Measurements from ENCODE around the gene GUCA2A.
A peak's percentile ranks its signal among the peaks of the same experiment; 100 is the strongest.

The GUCA2A gene

DNA sequence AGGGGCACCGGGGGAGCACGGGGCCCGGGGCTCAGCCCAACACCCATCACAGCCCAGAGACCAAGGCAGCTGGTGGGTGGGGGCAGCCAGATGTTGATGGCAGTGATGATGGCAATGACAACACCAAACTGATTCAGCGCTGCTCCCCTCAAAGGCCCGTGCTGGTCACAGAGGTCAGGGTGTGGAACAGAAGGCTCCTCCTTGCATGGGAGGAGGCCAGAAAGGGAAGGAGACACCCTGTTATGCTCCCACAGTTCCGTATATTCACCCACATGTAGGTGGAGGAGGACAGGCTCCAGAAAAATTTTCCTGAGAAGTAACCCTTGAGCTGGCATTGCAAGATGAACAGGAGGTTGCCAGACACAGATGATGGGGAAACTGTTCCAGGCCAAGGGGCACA is 10.9 kb downstream of the GUCA2A start:
- DNase-seq (ENCODE audit: low spot score), result no peak

DNA sequence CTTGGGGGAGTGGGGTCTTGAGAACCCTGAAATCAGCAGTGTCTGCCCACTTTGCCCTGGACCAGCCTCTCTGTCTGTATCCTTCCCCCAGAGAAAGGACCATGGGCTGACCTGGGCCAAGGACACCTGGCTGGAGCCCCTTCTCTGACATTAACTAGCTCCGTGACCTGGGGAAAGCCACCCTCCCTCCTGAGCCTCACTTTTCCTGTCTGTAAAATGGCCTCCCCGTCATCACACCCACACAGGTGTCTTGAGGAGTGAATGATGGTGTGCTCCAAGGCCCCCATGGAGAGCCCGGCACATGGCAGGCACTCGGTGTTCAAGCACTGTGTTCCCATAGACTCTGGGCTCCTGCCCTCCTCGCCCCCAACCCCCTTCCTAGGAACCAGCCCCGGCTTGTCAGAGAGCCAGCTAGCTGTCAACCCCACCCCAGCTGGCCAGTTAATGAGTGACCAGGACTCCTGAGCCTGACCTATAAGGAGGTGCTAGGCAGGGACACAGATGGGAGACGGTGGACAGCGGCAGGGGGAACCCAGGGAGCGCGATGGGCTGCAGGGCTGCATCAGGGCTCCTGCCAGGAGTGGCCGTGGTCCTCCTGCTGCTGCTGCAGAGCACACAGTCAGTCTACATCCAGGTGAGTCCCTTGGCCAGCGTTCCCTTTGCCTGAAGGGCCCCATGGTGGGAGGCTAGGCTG is 11.5 kb downstream of the GUCA2A start, which contains the start of gene GUCA2B:
GUCA2B (plus strand) TSS at position 504 of the 694 bp plus-strand sequence; CDS start at position 545, 41 bp downstream.
- no peak for DNase-seq (ENCODE audit: low spot score)

DNA sequence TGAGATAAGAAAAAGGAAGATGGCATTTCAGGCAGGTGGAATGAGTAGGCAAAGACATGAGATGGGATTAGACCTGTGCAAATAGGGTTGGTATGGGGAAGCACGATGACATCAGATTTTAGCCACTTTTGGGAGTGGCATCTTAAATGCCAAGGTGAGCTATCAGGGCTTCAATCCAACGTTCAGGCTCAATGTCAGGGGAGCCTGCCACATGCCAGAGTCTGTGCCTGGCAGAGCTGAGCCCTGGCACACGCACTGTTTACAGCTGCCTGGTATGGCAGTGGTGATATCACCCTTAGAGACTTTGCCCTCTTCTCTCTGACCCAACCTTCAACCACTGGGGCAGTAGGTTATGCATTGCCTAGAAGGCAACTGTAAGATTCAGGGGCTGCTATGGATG is 12.4 kb downstream of the GUCA2A start:
- no peak for DNase-seq (ENCODE audit: low spot score)

DNA sequence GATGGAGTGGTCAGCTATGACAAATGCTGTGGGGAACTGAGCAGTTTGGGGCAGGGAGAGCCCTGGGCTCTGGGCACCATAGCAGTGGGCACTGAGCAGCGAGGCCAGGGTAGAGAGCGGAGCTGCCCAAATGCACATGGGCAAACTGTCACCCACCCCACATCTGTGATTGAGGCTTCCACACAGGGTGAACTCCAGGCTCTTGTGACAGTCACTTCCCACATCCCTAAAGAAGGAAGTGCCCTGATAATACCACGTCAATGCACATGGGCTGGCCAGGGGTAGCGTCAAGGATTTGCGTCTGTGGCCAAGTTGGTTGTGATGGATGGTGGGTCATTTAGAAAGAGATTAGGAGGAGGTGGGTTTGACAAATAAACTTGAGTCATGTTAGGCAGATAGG is 13.9 kb downstream of the GUCA2A start:
- DNase-seq (ENCODE audit: low spot score), result no peak

DNA sequence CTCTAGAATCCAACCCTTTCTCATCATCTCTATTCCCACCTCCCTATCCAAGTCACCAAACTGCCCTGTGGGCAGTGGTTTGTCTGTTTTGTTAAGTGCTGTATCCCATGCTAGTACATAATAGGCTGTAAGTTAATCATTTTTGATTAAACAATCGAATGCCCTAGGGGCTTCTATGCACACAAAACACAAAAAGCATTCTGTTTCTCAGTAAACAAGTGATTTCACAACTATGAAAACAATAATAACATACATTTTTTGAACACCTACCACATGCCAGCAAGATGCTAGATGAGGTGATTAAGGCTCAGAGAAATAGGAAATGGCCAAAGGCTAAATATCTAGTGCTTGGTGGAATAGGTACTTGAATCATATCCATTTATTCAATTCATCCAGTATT is 16.4 kb downstream of the GUCA2A start:
- no peak for DNase-seq (ENCODE audit: low spot score)

DNA sequence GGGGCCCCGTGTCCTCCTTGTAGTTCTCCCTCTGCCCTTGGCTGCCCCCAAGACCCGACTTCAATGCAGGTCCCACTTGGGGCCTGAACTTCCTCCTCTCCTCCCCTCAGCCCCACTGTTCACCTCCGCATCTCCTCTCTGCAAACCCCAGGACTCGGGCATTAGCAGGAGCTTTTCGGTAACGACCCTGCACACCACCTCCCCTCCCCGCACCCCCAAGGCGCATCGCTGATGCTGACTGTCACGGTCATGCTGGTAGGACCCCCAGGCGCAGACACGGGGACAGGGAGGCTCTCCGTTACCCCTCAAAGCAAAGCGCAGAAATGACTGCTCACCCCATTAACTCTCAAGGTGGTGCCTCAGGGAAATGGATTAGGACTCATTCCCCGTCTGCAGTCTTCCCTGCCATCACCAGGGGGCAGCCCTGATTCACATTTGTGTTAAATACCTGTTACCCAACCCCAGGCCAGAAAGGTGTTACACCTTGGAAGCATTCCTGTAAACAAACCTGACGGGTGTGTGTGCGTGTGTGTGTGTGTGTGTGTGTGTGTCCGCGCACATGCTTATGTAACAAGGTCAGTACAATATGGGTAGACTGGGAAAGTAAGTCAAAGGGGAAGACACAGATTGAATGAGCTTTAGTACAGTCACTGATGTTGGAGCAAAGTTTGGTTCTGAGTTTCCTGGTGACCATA is 17.8 kb downstream of the GUCA2A start:
- peak; percentile 34 for DNase-seq (ENCODE audit: low spot score)

DNA sequence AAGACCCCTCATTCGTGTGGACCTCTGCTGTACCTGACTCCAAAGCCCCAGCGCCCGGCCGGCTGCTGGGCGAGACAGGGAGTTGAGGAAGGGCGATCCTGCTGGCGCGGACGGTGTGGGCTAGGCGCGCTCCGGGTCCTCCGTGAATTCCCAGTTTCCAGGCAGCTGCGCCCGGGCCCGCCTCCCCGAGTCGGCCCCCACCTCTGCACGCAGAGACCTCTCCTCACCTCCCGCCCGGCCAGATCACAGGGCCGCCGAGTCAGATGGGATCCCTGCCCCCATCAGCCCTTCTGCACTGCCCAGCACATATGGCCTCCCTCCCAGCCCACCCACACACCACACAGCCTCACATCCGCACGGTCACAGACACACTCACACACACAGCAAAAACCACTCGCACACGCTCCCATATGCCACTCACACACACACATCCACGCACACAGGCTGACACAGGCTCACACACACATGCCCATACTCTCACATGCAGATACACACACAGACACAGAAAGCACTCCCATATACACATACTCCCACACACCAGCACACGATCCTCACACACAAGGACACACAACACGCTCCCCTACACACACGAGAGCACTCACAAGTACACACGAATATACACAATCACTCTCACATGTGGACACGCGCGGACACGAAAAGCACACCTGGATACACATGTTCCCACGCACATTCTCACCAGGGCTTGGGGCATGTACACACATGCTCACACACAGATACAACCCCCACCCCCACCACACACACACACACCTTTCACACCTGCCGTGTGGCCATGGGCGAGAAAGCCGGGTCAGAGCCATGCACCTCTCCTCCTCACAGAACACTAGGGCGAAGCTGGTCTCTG is 18.6 kb downstream of the GUCA2A start:
- no peak for DNase-seq (ENCODE audit: low spot score)

DNA sequence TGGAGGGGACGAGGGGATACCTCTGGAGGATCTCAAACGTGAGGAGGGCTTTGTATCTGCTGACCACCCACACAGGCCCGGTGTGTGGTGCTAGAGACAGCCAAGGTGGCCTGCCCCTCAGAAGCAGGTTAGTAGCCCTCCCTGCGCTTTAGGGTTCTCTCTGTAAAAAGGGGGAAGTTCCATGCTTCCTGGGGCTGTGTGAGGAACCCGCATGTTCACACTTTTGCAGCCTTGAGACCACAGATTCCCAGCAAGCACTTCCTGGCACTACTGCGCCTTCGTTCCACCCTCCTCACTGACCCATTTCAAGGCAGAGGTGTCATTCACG is 19.2 kb downstream of the GUCA2A start:
- DNase-seq (ENCODE audit: low spot score), result no peak

DNA sequence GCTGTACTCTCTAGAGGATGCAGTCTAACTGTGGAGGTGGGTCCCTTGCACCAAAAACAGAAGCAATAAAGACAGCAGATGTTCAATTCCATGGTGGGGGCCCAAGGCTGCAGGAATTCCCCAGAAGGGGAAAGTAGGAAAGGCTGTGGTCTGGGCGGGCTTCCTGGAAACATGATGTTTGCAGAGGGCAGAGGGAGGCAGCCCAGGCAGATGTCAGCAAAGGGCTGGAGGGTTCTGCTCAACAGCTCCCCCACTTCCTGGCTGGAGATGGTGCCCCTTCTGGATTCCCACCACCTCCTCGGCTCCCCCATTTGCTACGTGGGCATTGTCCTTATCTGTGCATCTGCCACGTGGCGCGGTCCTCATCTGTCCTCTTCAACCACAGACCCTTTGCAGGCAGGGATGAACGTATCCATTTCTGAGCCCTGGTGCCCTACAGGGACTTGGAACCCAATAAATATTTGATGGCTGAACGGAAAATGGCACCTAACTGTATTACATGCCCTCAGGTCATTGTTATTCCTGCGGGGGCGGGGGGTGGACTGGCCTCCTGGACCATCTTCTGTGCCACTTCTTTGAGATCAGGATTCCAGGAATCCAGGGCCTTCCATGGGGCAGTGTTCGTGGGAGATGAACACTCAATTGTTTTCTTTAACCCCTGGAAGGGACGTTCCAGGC is 19.7 kb downstream of the GUCA2A start:
- no peak for DNase-seq (ENCODE audit: low spot score)

DNA sequence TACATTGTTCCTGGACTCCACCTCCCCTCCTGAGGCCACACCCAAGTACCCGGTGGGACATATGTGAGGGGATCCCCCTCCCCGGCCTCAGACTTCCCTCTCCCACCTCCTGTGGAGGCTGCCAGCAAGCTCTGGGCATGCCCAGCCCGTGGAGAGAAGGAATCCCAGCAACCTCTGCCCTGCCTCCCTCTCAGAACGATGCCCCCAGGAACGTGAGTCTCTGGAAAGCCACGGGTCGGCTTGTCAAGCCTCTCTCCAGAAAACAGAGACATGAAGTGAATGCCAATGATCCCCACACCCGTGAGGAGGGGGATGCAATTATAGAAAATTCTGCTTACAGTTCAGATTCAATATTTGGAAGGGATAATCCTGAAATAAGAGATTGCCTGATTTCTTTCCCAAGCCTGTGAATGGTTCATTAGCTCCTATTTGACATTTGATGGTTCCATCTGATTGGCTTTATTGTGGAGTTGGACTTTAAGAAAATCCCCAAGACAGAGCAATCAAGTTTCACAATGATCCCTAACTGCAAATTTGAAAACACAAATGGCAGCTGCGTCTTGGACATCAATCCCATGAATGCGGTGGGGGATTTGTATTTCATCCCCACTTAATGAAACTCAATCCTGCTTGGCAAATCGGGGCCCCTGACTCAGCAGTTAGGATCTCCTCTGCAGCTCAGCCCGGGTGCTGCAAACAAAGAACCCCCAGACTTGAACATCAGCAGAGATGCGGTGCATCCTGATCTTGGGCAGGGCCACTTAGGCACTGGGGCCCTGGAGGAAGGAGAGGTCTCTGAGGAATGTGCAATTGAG is 20.4 kb downstream of the GUCA2A start:
- no peak for DNase-seq (ENCODE audit: low spot score)

DNA sequence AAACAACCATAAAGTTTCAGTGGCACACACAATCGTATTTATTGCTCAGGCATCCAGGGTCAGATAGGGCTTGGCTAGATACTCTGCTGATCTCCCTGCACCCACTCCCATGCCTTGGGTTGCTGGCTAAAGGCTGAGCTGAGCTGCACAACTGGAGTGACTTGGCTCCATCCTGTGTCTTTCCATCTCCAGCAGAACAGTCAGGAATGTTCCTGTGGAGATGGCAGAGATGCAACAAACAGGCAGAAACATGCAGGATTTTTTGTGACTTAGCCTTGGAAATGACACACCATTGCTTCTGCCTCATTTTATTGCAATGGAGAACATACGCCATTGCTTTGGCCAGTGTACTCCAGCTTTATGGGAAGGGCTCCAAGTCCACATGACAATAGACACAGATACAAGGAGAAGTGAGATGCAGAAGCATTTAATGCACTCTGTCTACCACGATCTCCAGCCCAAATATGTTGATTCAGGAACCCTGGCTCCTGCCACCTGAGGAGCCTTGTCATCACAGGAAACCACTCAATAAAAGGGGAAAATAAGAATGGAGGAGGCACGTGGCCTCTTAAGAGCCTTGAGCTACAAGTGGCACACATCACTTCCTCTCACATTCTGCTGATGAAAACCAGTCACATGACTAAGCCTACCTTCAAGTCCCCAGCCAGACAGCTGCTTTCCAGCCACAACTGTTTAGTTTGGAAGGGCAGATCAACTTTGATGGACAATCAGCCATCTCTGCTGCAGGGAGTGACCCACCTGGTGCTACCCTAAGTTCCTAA is 21.5 kb downstream of the GUCA2A start:
- no peak for DNase-seq (ENCODE audit: low spot score)

DNA sequence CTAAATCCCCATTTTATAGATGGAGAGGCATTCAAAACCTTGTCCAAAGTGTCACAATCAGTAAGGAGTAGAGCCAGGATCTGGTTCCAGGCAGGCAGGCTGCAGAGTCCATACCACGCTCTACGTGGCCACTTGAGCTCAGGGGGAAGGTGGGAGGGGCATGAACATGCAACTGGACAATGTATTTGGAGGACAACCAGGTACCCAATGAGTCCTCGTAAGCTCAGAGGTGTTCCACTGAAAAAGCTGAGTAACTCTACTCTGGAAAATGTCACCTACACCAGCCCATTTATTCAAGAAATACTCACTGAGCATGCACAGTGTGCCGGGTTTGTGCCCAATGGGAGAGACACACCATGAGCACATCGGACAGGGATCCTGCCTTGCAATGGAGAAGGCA is 22.6 kb downstream of the GUCA2A start:
- DNase-seq (ENCODE audit: low spot score), result no peak

DNA sequence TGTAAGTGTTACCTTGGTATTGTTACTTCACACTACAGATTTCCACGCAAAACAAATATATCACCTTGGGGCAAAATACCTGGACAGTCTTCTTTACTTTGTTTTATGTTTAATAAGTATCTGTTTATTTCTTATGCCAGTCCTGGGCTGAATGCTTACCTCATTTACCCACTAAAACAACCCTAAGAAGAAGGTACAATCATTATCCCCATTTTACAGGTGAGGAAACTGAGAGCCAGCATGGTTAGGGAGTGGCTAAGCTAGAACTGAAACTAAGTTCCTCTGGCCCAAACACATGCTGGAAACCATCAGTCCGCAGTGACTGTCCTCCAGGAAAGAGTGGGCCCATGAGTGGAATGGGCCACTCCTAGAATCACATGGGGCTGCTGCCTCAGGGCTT is 24.4 kb downstream of the GUCA2A start:
- DNase-seq (ENCODE audit: low spot score), result no peak

DNA sequence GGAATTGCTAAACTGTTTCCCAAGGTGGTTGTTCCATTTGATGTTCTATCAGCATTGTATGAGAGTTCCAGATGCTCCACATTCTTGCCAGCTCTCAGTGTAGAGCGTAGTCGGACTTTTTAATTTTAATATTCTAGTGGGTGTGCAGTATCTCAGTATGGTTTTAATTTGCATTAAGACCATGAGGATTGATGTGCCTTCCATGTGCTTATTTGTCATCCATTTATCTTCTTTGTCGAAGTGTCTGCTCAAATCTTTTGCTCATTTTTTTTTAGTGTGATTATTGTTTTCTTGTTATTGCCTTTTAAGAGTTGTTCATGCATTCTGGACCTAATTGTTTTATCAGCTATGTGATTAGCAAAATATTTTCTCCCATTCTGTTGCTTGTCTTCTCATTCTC is 25.1 kb downstream of the GUCA2A start:
- no peak for DNase-seq (ENCODE audit: low spot score)

DNA sequence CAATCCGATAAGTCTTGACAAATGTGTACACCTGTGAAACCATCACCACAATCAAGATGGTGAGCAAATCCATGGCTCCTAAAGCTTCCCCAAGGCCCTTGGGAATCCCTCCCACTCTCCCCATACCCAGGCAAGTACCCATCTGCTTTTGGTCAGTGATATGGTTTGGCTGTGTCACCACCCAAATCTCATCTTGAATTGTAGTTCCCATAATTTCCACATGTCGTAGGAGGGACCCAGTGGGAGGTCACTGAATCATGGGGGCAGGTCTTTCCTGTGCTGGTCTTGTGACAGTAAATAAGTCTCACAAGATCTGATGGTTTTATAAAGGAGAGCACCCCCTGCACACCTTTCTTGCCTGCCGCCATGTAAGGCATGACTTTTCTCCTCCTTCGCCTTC is 26.0 kb downstream of the GUCA2A start:
- DNase-seq (ENCODE audit: low spot score), result no peak

DNA sequence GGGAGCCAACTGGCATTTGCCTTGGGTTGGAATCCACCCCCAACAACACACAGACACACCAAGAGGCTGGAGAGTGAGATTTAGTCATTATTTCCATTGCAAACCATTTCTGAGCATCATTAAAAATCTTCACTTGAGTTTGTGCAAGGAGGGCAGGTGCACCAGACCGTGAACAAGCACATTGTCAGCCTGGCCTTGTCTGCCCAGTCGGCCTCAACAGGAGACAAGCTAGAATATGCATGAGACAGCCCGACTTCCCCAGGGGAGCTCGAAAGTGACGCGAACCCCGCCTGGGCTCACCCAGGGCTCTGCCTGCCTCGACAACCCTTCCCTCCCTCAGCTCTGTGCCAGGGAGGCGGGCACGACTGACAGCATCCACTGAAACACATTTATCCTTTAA is 26.8 kb downstream of the GUCA2A start:
- no peak for DNase-seq (ENCODE audit: low spot score)

DNA sequence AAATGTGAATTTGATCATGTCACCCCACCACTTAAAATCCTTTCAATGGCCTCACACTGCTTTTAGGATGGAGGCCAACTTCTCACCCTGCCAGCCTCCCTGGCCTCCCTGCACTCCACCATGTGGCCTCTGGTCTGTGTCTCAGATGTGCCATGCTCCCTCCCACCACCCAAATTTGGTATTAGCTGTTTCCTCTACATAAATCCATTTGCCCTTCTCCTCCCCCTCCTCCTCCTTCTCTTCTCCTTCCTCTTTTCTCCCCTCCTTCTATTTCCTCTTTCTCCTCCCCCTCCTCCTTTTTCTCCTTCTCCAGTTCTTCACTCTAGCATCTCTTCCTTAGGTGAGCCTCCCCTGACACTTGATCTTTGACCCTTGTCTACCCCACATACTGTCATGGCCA is 28.1 kb downstream of the GUCA2A start:
- DNase-seq (ENCODE audit: low spot score), result no peak

DNA sequence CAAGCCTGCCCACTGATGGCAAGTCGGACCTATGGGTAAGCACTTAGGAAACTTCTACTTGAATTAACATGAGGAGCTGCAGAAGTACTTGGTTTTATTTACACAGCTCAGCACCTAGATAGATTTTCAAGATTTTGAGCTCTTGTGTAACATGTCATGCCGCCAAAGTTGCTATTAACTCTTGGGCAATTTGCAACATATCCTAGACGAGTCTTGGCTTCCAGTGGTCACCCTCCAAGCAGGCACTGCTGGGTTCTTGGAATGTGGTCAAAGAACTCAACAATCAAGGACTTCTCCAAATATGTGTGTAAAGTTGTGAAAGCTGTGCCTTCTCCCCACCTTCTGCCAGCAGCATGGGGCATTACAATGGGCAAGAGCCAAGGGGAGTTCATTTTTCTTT is 29.1 kb downstream of the GUCA2A start:
- DNase-seq (ENCODE audit: low spot score), result no peak

DNA sequence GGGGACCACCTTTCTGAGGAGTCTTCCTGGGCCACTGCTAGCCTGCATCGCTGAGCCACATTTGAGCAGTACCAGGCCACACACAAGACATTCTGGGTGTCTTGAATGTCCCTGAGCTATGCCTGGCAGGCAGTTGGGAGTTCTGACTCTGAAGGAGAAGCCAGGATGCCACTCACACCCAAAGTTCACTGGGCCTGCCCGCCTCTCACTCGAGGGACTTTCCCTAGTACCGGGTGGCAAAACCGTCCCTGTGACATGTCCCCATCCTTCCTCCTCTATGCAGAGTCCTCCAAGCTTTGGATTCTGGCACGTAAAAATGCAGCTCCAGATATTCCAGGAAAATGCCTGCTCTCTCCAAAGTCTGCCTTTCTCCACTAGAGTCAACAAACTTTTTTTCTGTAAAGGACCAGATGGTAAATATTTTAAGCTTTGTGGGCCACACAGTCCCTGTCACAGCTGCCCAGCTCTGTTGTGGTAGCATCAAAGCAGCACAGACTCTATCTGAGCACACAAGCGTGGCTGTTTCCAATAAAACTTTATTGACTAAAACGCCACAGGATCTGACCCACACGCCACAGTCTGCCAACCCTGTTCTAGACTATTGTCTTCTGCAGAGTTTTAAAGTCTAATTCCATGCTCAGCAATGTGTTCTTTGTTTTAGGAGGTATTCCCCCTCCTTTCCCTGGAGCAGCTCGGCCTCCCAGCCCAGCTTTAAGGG is 30.6 kb downstream of the GUCA2A start:
- no peak for DNase-seq (ENCODE audit: low spot score)

DNA sequence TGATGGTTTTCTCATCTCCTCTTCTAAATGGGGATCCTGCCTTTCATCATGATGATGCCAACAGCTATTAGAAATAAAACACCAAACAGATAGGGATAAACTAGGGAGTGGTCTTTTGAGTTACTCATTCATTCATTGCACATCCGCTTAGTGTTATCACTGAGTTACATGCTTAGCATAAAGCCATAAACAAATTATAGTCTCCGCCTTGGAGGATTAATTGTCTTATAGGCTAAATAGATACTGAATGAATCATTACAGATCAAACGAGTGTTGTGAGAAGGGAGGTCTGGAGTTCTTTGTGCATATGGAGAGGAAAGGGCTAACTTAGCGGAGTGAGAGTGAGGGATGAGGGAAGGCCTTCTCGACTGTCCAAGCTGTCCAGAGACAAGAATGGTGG is 31.2 kb downstream of the GUCA2A start:
- DNase-seq (ENCODE audit: low spot score), result no peak
